A673 (cell line): ENCODE data around the gene ATAT1. TPM values are rescaled to one million over a fixed set of nuclear protein-coding genes. Genes with fewer than 3 reads are reported as not detected.
A peak's percentile ranks its signal among the peaks of the same experiment; 100 is the strongest.

Source experiments
- Bru-seq: library from RNA; stranded (reverse); fragments of 400-500 nt; gene quantifications from one replicate; lab custom pipeline; 2021; lab: Mats Ljungman, UMichigan
- BruChase-seq, 2 experiments: library from RNA; stranded (reverse); fragments of 400-500 nt; gene quantifications; one replicate each; lab custom pipeline; 2021; lab: Mats Ljungman, UMichigan
- BruUV-seq: library from RNA; stranded (reverse); fragments of 400-500 nt; replicated peaks from 2 replicates; lab custom pipeline; 2021; lab: Mats Ljungman, UMichigan
- CTCF ChIA-PET: fragments of 300-600 bp; sonication (Branson Sonifier 250); formaldehyde crosslinking; loops from one replicate; lab custom pipeline; 2022; ENCODE audit warnings: antibody characterized with exemption; lab: Charles Lee
- POLR2A ChIA-PET: fragments of 300-600 bp; sonication (Branson Sonifier 250); formaldehyde crosslinking; loops from one replicate; lab custom pipeline; 2022; ENCODE audit warnings: antibody characterized with exemption; ENCODE audit not compliant: low non-redundant PET; lab: Charles Lee
- DNase-seq: peaks from one replicate; pipeline ENCODE4 v3.0.0-alpha.2; 2015; ENCODE audit warnings: low spot score
- H3K27ac ChIP-seq: fragments of 200-600 bp; sonication (generic); 2 replicates; pipeline ENCODE4 v1.5.1; 2016; ENCODE audit warnings: mixed run types, low read depth, mild to moderate bottlenecking, mixed read lengths, antibody characterized with exemption, low read length; ENCODE audit not compliant: poor library complexity, severe bottlenecking
- H3K27me3 ChIP-seq: fragments of 200-600 bp; sonication (generic); replicated peaks from 2 replicates; pipeline ENCODE4 v1.6.1; 2017; ENCODE audit warnings: mixed run types, low read depth, mild to moderate bottlenecking, mixed read lengths, antibody characterized with exemption, low read length; ENCODE audit not compliant: insufficient read depth, poor library complexity
- H3K36me3 ChIP-seq: fragments of 200-600 bp; sonication (generic); 2 replicates; pipeline ENCODE4 v1.6.1; 2016; ENCODE audit warnings: mixed run types, mild to moderate bottlenecking, mixed read lengths, antibody characterized with exemption, low read length; ENCODE audit not compliant: insufficient read depth, poor library complexity, severe bottlenecking
- H3K4me1 ChIP-seq: fragments of 200-600 bp; sonication (generic); 2 replicates; pipeline ENCODE4 v1.6.1; 2017; ENCODE audit warnings: mixed run types, mild to moderate bottlenecking, mixed read lengths, antibody characterized with exemption, low read length; ENCODE audit not compliant: insufficient read depth, poor library complexity, severe bottlenecking
- H3K4me3 ChIP-seq: fragments of 200-600 bp; sonication (generic); 2 replicates; pipeline ENCODE4 v1.5.1; 2016; ENCODE audit warnings: low read depth, mixed run types, mild to moderate bottlenecking, mixed read lengths, low read length; ENCODE audit not compliant: poor library complexity, severe bottlenecking
- H3K9me3 ChIP-seq: fragments of 200-600 bp; sonication (generic); 2 replicates; pipeline ENCODE4 v1.6.1; 2016; ENCODE audit warnings: mixed run types, low read depth, mild to moderate bottlenecking, mixed read lengths, antibody characterized with exemption, low read length; ENCODE audit not compliant: poor library complexity, severe bottlenecking
- EZH2 ChIP-seq: fragments of 200-600 bp; sonication (generic); IDR thresholded peaks from 2 replicates; pipeline ENCODE4 v1.6.1; 2017; ENCODE audit warnings: borderline replicate concordance, low read depth, mild to moderate bottlenecking, mixed read lengths, antibody characterized with exemption, low read length; ENCODE audit not compliant: poor library complexity, severe bottlenecking
- intact Hi-C: fragments of 100-400 bp; cut with micrococcal nuclease; formaldehyde crosslinking; loops from one replicate; pipeline ENCODE4 v1.10.0; 2022; ENCODE audit not compliant: unreplicated experiment
- long read RNA-seq: library from polyadenylated mRNA; stranded (forward); transcript quantifications from one replicate; pipeline ENCODE4 v2.0.0, GENCODE V29; 2022
- total RNA-seq: library from RNA; stranded (reverse); gene quantifications from 2 replicates; pipeline ENCODE4 v1.2.3, GENCODE V29; 2021
- TF ChIP-seq, protein P1 (sequence below): fragments of 300-800, 200-600 bp; sonication (generic); conservative IDR thresholded peaks from 2 replicates; pipeline ENCODE4 v1.5.1; 2017; ENCODE audit warnings: low read depth, mild to moderate bottlenecking, antibody characterized with exemption, low read length, moderate library complexity, mixed read lengths

ATAT1 gene
- total RNA-seq (31.7 and 33.0 TPM in 2 replicates), Bru-seq, nascent RNA (percentile 71 among the genes with signal in this experiment), BruChase-seq, experiment 1, labeled RNA remaining after a 2-hour chase (percentile 85 among the genes with signal in this experiment), BruChase-seq, experiment 2, labeled RNA remaining after a 6-hour chase (percentile 83 among the genes with signal in this experiment)
- long read RNA-seq, transcript ATAT1-203 (11 exons, 2,119 nt), result minor isoform, 7 of 66 reads
- long read RNA-seq, transcript ATAT1-206 (13 exons, 1,476 nt), result major isoform, 15 of 66 reads
- long read RNA-seq, partial matches to known transcripts, result 4 of 66 reads
- long read RNA-seq, other reads (novel, unspliced or antisense), result 20 of 66 reads

- no TSS peak for BruUV-seq
- CTCF ChIA-PET, result no interaction called here
These were observed at the start of gene ATAT1 for GRCh38 chr6:30626484-30627366. ATAT1 (plus strand) TSS chr6:30626874.

DNA sequence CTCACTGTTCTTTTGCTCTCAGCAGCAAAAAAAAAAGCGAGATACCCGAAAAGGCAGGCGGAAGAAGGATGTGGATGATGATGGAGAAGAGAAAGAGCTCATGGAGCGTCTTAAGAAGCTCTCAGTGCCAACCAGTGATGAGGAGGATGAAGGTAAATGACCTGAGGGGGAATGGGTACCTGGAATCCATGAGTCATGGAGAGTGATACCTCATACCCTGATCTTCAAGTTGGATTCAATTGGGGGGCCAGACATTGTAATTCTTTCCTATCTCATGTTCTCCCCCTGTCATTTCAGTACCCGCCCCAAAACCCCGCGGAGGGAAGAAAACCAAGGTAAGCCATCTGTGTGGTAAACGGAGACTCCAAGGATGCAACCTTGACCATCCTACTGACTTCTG lies 48.6 kb upstream of the ATAT1 start:
- Histone ChIP-seq H3K9me3 (no peaks in the 10 kb centered on the region), H3K27me3 (no peaks in the 10 kb centered on the region), H3K4me3 (no peak overlapping the region), H3K27ac (no peak overlapping the region), H3K36me3 (peaks cover 72% of the 10 kb centered on the region), H3K4me1 (peaks cover 15% of the 10 kb centered on the region)
- ChIA-PET POLR2A (no interaction called here), CTCF (no interaction called here)
- TF ChIP-seq, protein P1, sequence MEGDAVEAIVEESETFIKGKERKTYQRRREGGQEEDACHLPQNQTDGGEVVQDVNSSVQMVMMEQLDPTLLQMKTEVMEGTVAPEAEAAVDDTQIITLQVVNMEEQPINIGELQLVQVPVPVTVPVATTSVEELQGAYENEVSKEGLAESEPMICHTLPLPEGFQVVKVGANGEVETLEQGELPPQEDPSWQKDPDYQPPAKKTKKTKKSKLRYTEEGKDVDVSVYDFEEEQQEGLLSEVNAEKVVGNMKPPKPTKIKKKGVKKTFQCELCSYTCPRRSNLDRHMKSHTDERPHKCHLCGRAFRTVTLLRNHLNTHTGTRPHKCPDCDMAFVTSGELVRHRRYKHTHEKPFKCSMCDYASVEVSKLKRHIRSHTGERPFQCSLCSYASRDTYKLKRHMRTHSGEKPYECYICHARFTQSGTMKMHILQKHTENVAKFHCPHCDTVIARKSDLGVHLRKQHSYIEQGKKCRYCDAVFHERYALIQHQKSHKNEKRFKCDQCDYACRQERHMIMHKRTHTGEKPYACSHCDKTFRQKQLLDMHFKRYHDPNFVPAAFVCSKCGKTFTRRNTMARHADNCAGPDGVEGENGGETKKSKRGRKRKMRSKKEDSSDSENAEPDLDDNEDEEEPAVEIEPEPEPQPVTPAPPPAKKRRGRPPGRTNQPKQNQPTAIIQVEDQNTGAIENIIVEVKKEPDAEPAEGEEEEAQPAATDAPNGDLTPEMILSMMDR, result no peak
- no peak for TF ChIP-seq EZH2
- intact Hi-C loops, result no loop called here
- no peak for DNase-seq
- no TSS peak for BruUV-seq

More at GRCh38 chr6:30626484-30627366, at the start of gene ATAT1:
- intact Hi-C loops, result no loop called here
- Histone ChIP-seq H3K36me3 (peaks cover 54% of the 10 kb centered on the region), H3K9me3 (no peaks in the 10 kb centered on the region), H3K4me3 (peak within 1 kb of the TSS; percentile 82), H3K27ac (peak within 1 kb of the TSS; percentile 90), H3K4me1 (no peaks in the 10 kb centered on the region), H3K27me3 (no peaks in the 10 kb centered on the region)
- peak; percentile 92 for DNase-seq
- TF ChIP-seq, protein P1, result peak; percentile 53
- no peak for TF ChIP-seq EZH2
- POLR2A ChIA-PET, result no interaction called here

DNA sequence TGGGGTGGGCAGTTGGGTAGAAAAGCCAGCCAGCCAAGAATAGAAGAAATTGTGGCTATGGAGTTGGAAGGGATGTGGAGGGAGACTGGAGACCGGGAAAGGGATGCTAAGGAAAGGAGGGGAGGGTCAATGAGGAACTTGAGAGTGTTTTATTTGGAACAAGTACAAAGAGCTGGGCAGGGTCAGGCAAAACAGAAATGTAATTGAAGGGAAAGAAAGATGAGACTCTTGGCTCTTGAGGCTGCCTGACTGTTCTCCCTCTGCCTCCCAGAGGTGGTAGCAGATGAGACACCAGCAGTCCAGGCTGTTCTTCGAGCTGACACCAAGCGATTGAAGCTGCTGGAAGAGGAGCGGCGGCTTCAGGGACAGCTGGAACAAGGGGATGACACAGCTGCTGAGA lies 42.8 kb upstream of the ATAT1 start:
- no peak for DNase-seq
- Histone ChIP-seq H3K27me3 (no peaks in the 10 kb centered on the region), H3K4me3 (no peak overlapping the region), H3K36me3 (peaks cover 88% of the 10 kb centered on the region), H3K4me1 (no peaks in the 10 kb centered on the region), H3K9me3 (no peaks in the 10 kb centered on the region), H3K27ac (no peak overlapping the region)
- TF ChIP-seq, protein P1, result no peak
- no peak for TF ChIP-seq EZH2
- CTCF ChIA-PET, result no interaction called here
- POLR2A ChIA-PET, result no interaction called here
- intact Hi-C loops, result no loop called here
- no TSS peak for BruUV-seq
